ENCODE data around the gene TWIST2.

GRCh38 chr2:238851026-238851425, 3.1 kb downstream of the TWIST2 start:
- TF ChIP-seq POLR2A (IDR thresholded peaks at IDR 0.05) (no peak), CTCF (IDR thresholded peaks at IDR 0.05) (no peak)
